NB4 (cell line): ENCODE data around the gene IL15.
"Not testable (repeated sequence)": the region's sequence is repeated elsewhere in the genome, so short reads cannot be mapped to it uniquely, and the experiment has no call there.

ENCODE experiments used
- DNase-seq: peaks from one replicate; pipeline ENCODE4 v3.0.0; 2010; ENCODE audit warnings: low read depth
- H3K4me3 ChIP-seq: one replicate; pipeline ENCODE4 v1.5.1; 2011; ENCODE audit warnings: mild to moderate bottlenecking, low read depth, low read length, moderate library complexity
- CTCF ChIP-seq: IDR thresholded peaks from one replicate; pipeline ENCODE4 v1.5.1; 2012; ENCODE audit warnings: low read depth, low read length
- MAX ChIP-seq: IDR thresholded peaks from 2 replicates; pipeline ENCODE4 v1.6.1; 2011; ENCODE audit warnings: low read depth, low read length
- MYC ChIP-seq: IDR thresholded peaks from 2 replicates; pipeline ENCODE4 v1.6.1; 2011; ENCODE audit warnings: low read depth, low read length
- POLR2A ChIP-seq: IDR thresholded peaks from 2 replicates; pipeline ENCODE4 v1.6.1; 2011; ENCODE audit warnings: mild to moderate bottlenecking; ENCODE audit not compliant: insufficient read length; ENCODE audit errors: extremely low read depth

Gene IL15

GRCh38 chr4:141680060-141680459, 43.7 kb downstream of the IL15 start:
- no peak overlapping the region for H3K4me3 ChIP-seq
- DNase-seq, result no peak
- TF ChIP-seq MYC, result no peak
- TF ChIP-seq POLR2A, result no peak
- TF ChIP-seq MAX, result no peak
- no peak for TF ChIP-seq CTCF

- TF ChIP-seq MAX, result no peak
- no peak for TF ChIP-seq POLR2A
- TF ChIP-seq CTCF, result no peak
- no peak for TF ChIP-seq MYC
- no peak overlapping the region for H3K4me3 ChIP-seq
- DNase-seq, result no peak
Observed at GRCh38 chr4:141684785-141685184, 48.4 kb downstream of the IL15 start.

DNA sequence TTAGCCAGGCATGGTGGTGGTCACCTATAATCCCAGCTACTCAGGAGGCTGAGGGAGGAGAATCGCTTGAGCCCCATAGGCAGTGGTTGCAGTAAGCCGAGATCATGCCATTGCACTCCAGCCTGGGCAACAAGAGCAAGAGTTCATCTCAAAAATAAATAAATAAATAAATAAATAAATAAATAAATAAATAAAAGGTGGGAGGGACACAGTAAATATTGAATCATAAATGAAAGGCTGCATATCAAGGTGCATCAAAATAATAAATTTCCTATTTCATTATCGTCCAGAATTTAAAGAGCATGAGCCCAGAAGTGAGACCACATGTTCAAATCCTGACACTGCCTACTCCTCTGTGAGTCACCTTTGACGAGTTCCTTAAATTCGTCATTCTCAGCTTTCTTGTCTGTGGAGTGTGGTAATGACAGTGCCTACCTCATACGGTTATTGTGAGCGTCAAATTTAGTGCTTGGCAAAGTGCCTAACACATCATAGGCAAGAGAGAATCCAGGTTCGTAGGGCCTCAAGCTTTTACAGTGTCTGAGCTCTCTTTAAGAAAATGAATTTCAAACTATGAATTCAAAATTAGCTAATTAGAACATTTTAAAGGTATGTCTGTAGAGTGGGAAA, 49.9 kb downstream of the IL15 start:
- DNase-seq, result peak; percentile 3
- TF ChIP-seq POLR2A, result no peak
- TF ChIP-seq MAX, result no peak
- TF ChIP-seq CTCF, result no peak
- no peak for TF ChIP-seq MYC
- no peak overlapping the region for H3K4me3 ChIP-seq

DNA sequence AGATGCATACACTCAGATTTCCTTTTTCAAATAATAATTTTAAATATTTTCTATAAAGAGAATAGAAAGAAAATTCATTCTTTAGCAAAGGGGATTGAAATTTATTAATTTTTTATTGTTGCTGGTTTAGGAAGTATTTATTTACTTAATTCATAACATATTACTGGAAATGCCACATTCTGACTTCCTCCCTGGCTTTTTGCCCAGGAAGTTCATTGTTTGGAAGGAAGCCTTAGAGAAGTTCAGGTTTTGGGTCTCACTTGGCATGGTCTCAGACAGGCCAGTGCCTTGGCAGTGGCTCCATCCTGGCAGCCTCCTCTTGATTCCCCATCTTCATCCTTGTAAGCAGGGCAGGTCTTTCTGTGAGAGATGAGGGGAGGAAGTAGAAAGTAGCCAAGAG, 50.5 kb downstream of the IL15 start:
- no peak for TF ChIP-seq MYC
- TF ChIP-seq CTCF, result no peak
- no peak for TF ChIP-seq POLR2A
- no peak for TF ChIP-seq MAX
- no peak for DNase-seq
- no peak overlapping the region for H3K4me3 ChIP-seq

GRCh38 chr4:141689726-141690296, 53.4 kb downstream of the IL15 start:
- not testable (repeated sequence) for H3K4me3 ChIP-seq, DNase-seq

GRCh38 chr4:141691247-141691646, 54.9 kb downstream of the IL15 start:
- DNase-seq, H3K4me3 ChIP-seq: not testable (repeated sequence)

- no peak for TF ChIP-seq MAX
- TF ChIP-seq MYC, result no peak
- TF ChIP-seq POLR2A, result no peak
- no peak for TF ChIP-seq CTCF
- DNase-seq, result no peak
- H3K4me3 ChIP-seq, result no peak overlapping the region
Observed at GRCh38 chr4:141692081-141692480, 55.7 kb downstream of the IL15 start.
